ENCODE data around the gene SLC22A7. TPM values are rescaled to one million over a fixed set of nuclear protein-coding genes. Genes with fewer than 3 reads are reported as not detected.

The SLC22A7 gene
- total RNA-seq, 1 experiment from 2014 or later: not detected

GRCh38 chr6:43269273-43270007 lies 28.6 kb upstream of the SLC22A7 start:
- Histone ChIP-seq H3K27me3 (ENCODE audit: low read length) (no peaks in the 10 kb centered on the region), H3K9me3 (ENCODE audit: low read length) (no peaks in the 10 kb centered on the region), H3K4me2 (ENCODE audit: low read depth, low read length, poor library complexity, severe bottlenecking) (peak overlapping the region; percentile 68), H4K20me1 (ENCODE audit: insufficient read depth, low read depth, low read length) (no peaks in the 10 kb centered on the region), H3K36me3 (ENCODE audit: insufficient read depth, low read length) (no peaks in the 10 kb centered on the region), H3K9ac (ENCODE audit: low read length) (peak overlapping the region; percentile 47), H2AFZ (ENCODE audit: low read length) (peak overlapping the region; percentile 11; the same call in 1 of the 2 replicates), H3K27ac (ENCODE audit: low read length) (no peak overlapping the region), H3K4me1 (ENCODE audit: low read length) (peaks cover 30% of the 10 kb centered on the region), H3K79me2 (ENCODE audit: low read length) (no peaks in the 10 kb centered on the region), H3K4me3 (ENCODE audit: low read length) (peak overlapping the region; percentile 46), H3K9me2 (replicated peaks; ENCODE audit: insufficient read depth, low read length) (no peaks in the 10 kb centered on the region)
- peak; percentile 63 for DNase-seq

- peak; percentile 89 for DNase-seq
- Histone ChIP-seq H3K9me3 (ENCODE audit: low read length) (no peaks in the 10 kb centered on the region), H2AFZ (ENCODE audit: low read length) (peak overlapping the region; percentile 0; the same call in 1 of the 2 replicates), H3K4me2 (ENCODE audit: low read depth, low read length, poor library complexity, severe bottlenecking) (peak overlapping the region; percentile 68), H3K27me3 (ENCODE audit: low read length) (no peaks in the 10 kb centered on the region), H3K36me3 (ENCODE audit: insufficient read depth, low read length) (no peaks in the 10 kb centered on the region), H3K9ac (ENCODE audit: low read length) (no peak overlapping the region), H3K79me2 (ENCODE audit: low read length) (no peaks in the 10 kb centered on the region), H3K4me3 (ENCODE audit: low read length) (peak overlapping the region; percentile 5; the same call in 1 of the 2 replicates), H3K9me2 (replicated peaks; ENCODE audit: insufficient read depth, low read length) (no peaks in the 10 kb centered on the region), H4K20me1 (ENCODE audit: insufficient read depth, low read depth, low read length) (no peaks in the 10 kb centered on the region), H3K27ac (ENCODE audit: low read length) (no peak overlapping the region), H3K4me1 (ENCODE audit: low read length) (peaks cover 41% of the 10 kb centered on the region)
Measured at GRCh38 chr6:43271103-43271815, 26.8 kb upstream of the SLC22A7 start.

- H3K4me3 ChIP-seq (ENCODE audit: low read length): no peak overlapping the region
- peaks cover 42% of the 10 kb centered on the region for H3K4me1 ChIP-seq (ENCODE audit: low read length)
- no peak for DNase-seq
- H3K36me3 ChIP-seq (ENCODE audit: insufficient read depth, low read length): no peaks in the 10 kb centered on the region
- H3K4me2 ChIP-seq (ENCODE audit: low read depth, low read length, poor library complexity, severe bottlenecking): no peak overlapping the region
- no peak overlapping the region for H3K27ac ChIP-seq (ENCODE audit: low read length)
- H3K27me3 ChIP-seq (ENCODE audit: low read length): no peaks in the 10 kb centered on the region
- no peak overlapping the region for H3K9ac ChIP-seq (ENCODE audit: low read length)
- no peaks in the 10 kb centered on the region for H4K20me1 ChIP-seq (ENCODE audit: insufficient read depth, low read depth, low read length)
- H3K9me2 ChIP-seq (replicated peaks; ENCODE audit: insufficient read depth, low read length): no peaks in the 10 kb centered on the region
- H3K9me3 ChIP-seq (ENCODE audit: low read length): no peaks in the 10 kb centered on the region
- no peak overlapping the region for H2AFZ ChIP-seq (ENCODE audit: low read length)
- no peaks in the 10 kb centered on the region for H3K79me2 ChIP-seq (ENCODE audit: low read length)
Measured at GRCh38 chr6:43271944-43272343, 26.1 kb upstream of the SLC22A7 start.

DNA sequence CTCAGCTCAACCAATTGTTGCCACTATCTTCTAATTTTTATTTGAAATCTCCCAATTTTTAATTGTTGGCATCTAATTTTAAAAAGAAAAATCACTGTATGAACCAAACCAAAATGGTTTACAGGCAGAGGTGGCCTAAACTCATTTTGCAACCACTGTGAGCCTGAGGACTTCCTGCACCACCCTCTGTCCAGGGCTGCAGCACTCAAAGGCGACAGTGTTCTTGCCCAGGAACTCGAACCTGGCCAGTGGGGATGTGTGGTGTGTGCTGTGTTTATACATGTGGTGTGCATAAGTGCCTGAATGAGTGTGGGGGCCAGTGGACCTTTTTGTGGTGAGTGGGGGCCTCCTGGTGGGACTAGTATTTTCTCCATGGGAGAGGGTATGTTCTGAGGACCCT lies 24.4 kb upstream of the SLC22A7 start:
- Histone ChIP-seq H2AFZ (ENCODE audit: low read length) (no peak overlapping the region), H3K36me3 (ENCODE audit: insufficient read depth, low read length) (no peaks in the 10 kb centered on the region), H3K4me2 (ENCODE audit: low read depth, low read length, poor library complexity, severe bottlenecking) (no peak overlapping the region), H3K27me3 (ENCODE audit: low read length) (no peaks in the 10 kb centered on the region), H4K20me1 (ENCODE audit: insufficient read depth, low read depth, low read length) (no peaks in the 10 kb centered on the region), H3K4me3 (ENCODE audit: low read length) (no peak overlapping the region), H3K9me3 (ENCODE audit: low read length) (no peaks in the 10 kb centered on the region), H3K4me1 (ENCODE audit: low read length) (peaks cover 42% of the 10 kb centered on the region), H3K27ac (ENCODE audit: low read length) (no peak overlapping the region), H3K9me2 (replicated peaks; ENCODE audit: insufficient read depth, low read length) (no peaks in the 10 kb centered on the region), H3K9ac (ENCODE audit: low read length) (no peak overlapping the region), H3K79me2 (ENCODE audit: low read length) (no peaks in the 10 kb centered on the region)
- no peak for DNase-seq

- no peaks in the 10 kb centered on the region for H3K79me2 ChIP-seq (ENCODE audit: low read length)
- no peak overlapping the region for H3K9ac ChIP-seq (ENCODE audit: low read length)
- H3K4me3 ChIP-seq (ENCODE audit: low read length): no peak overlapping the region
- H3K4me1 ChIP-seq (ENCODE audit: low read length): peaks cover 37% of the 10 kb centered on the region
- H3K36me3 ChIP-seq (ENCODE audit: insufficient read depth, low read length): no peaks in the 10 kb centered on the region
- no peak overlapping the region for H3K27ac ChIP-seq (ENCODE audit: low read length)
- DNase-seq: no peak
- H2AFZ ChIP-seq (ENCODE audit: low read length): no peak overlapping the region
- no peaks in the 10 kb centered on the region for H3K9me3 ChIP-seq (ENCODE audit: low read length)
- no peak overlapping the region for H3K4me2 ChIP-seq (ENCODE audit: low read depth, low read length, poor library complexity, severe bottlenecking)
- H3K9me2 ChIP-seq (replicated peaks; ENCODE audit: insufficient read depth, low read length): no peaks in the 10 kb centered on the region
- H4K20me1 ChIP-seq (ENCODE audit: insufficient read depth, low read depth, low read length): no peaks in the 10 kb centered on the region
- no peaks in the 10 kb centered on the region for H3K27me3 ChIP-seq (ENCODE audit: low read length)
Measured at GRCh38 chr6:43274127-43274915, 23.7 kb upstream of the SLC22A7 start.

DNA sequence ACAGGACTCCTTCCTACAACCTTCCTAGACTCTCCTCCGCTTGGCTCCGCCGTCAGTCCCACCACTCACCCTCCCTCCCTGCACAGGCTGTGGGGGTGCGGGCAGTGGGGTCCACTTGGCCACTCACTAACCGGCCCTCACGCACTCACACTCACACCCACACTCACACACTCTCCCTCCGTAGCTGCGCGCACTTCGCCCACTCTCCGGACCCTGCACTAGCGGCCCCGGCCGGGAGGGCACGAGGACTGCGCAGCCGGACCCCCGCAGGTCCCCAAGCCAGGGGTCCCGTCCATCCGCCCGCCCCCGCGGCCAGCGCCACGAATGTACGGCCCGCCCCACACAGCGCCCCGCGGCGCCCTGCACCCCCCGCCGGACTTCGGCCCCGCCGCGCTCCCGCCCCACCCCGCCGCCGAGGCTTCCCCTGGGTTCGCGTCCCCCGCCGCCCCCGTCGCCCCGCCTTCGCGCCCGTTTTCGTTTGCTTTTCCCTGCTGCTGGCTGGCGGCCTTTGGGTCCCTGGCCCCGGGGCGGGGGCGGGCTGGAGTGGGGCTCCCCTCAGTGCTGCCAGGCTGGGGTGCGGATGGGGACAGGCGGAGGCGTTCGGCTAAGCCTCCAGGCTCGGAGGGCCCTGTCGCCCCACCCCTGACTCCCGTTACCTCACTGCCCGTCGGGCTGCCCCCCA lies 23.0 kb upstream of the SLC22A7 start:
- H3K4me2 ChIP-seq (ENCODE audit: low read depth, low read length, poor library complexity, severe bottlenecking): peak overlapping the region; percentile 65

GRCh38 chr6:43275801-43276576 lies 22.1 kb upstream of the SLC22A7 start:
- H3K4me2 ChIP-seq (ENCODE audit: low read depth, low read length, poor library complexity, severe bottlenecking): peak overlapping the region; percentile 65
- no peak overlapping the region for H2AFZ ChIP-seq (ENCODE audit: low read length)
- H3K27ac ChIP-seq (ENCODE audit: low read length): no peak overlapping the region

More for the DNA sequence above, 23.0 kb upstream of the SLC22A7 start:
- Histone ChIP-seq H3K9ac (ENCODE audit: low read length) (peak overlapping the region; percentile 54), H3K36me3 (ENCODE audit: insufficient read depth, low read length) (no peaks in the 10 kb centered on the region), H3K4me1 (ENCODE audit: low read length) (peaks cover 29% of the 10 kb centered on the region), H2AFZ (ENCODE audit: low read length) (no peak overlapping the region), H3K9me2 (replicated peaks; ENCODE audit: insufficient read depth, low read length) (no peaks in the 10 kb centered on the region), H3K27ac (ENCODE audit: low read length) (no peak overlapping the region), H4K20me1 (ENCODE audit: insufficient read depth, low read depth, low read length) (no peaks in the 10 kb centered on the region), H3K79me2 (ENCODE audit: low read length) (no peaks in the 10 kb centered on the region), H3K27me3 (ENCODE audit: low read length) (no peaks in the 10 kb centered on the region), H3K4me3 (ENCODE audit: low read length) (peak overlapping the region; percentile 48), H3K9me3 (ENCODE audit: low read length) (no peaks in the 10 kb centered on the region)
- DNase-seq: no peak

More at GRCh38 chr6:43275801-43276576, 22.1 kb upstream of the SLC22A7 start:
- peak overlapping the region; percentile 48 for H3K4me3 ChIP-seq (ENCODE audit: low read length)
- H3K9me3 ChIP-seq (ENCODE audit: low read length): no peaks in the 10 kb centered on the region
- H3K27me3 ChIP-seq (ENCODE audit: low read length): no peaks in the 10 kb centered on the region
- H3K9ac ChIP-seq (ENCODE audit: low read length): peak overlapping the region; percentile 54
- DNase-seq: no peak
- H3K9me2 ChIP-seq (replicated peaks; ENCODE audit: insufficient read depth, low read length): no peaks in the 10 kb centered on the region
- no peaks in the 10 kb centered on the region for H4K20me1 ChIP-seq (ENCODE audit: insufficient read depth, low read depth, low read length)
- no peaks in the 10 kb centered on the region for H3K79me2 ChIP-seq (ENCODE audit: low read length)
- peaks cover 20% of the 10 kb centered on the region for H3K4me1 ChIP-seq (ENCODE audit: low read length)
- no peaks in the 10 kb centered on the region for H3K36me3 ChIP-seq (ENCODE audit: insufficient read depth, low read length)
